HG03159 (cell line): ENCODE data around the gene LTA.
A peak's percentile ranks its signal among the peaks of the same experiment; 100 is the strongest.
"Not testable (repeated sequence)": the region's sequence is repeated elsewhere in the genome, so short reads cannot be mapped to it uniquely, and the experiment has no call there.

Source experiments
- ATAC-seq: cut with Tn5 transposase; IDR thresholded peaks from one replicate; pipeline ENCODE4 v1.9.1; 2021; ENCODE audit warnings: mild to moderate bottlenecking, moderate library complexity; ENCODE audit not compliant: unreplicated experiment

Gene LTA

GRCh38 chr6:31541658-31542521 is 30.2 kb upstream of the LTA start, which contains the start of gene DDX39B:
DDX39B (minus strand) TSS chr6:31542003; CDS start chr6:31540532, 1,471 bp downstream.
- ATAC-seq: peak; percentile 52

DNA sequence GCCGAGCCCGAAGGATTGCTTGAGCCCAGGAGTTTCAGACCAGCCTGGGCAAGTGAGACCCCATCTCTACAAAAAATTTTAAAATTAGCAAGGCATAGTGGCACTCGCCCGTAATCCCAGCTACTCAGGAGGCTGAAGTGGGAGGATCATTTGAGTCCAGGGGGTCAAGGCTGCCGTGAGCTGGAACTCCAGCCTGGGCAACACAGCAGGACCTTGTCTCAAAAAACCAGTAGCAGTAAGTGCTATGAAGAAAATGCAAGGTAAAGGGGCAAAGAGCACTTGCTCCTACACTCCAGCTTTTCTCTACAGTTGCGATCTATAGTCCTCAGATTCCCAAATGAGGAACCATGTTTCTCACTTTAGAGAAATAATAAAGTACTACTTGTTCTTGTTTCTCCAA is 28.4 kb upstream of the LTA start:
- no peak for ATAC-seq

- no peak for ATAC-seq
These were observed 27.4 kb upstream of the LTA start for GRCh38 chr6:31544676-31545075.

GRCh38 chr6:31545291-31545690 is 26.8 kb upstream of the LTA start:
- no peak for ATAC-seq

GRCh38 chr6:31546339-31546957 is 25.6 kb upstream of the LTA start, which contains the start of gene ATP6V1G2:
ATP6V1G2 (minus strand) TSS chr6:31546608; CDS start chr6:31546559, 49 bp downstream.
- peak; percentile 52 for ATAC-seq

DNA sequence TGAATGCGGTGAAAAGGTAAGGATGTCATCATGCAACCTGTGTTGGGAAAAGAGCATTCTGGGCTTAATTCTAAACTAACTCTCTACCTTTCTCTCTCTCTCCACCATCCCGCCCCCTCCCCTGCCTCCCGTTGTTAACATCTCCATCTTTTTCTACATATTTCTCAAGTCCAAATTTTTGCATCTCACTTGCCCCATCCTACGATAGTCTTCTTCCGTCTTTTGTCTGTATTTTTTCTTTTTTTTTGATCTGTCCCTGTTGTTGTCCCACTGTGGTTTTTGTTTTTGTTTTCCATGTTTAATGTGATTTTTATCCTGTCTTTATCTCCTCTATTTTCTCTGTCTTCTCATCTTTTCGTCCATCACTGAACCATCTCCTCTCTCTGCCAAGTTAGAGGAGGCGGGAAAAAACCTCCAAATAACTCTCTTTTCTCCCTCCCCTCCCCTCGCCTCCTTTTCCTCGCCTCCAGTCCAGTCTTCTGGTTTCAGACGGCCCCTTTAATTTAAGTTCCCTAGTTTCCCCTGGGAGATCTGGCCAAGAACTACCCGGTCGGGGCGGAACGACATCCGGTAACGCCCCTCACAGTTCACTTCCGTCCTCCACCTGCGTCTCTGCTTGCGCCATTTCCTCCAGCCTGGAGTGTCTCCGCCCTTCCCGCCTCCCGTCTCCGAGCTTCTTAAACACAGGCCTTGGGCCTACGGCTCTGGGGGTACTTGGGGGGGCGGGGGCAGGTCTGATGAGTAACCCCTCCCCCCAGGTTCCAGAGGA is 24.9 kb upstream of the LTA start, which contains the start of gene NFKBIL1:
NFKBIL1 (plus strand) TSS at position 651 of the 769 bp plus-strand sequence; CDS start at position 738, 87 bp downstream.
- peak; percentile 60 for ATAC-seq

GRCh38 chr6:31547727-31548543 is 24.2 kb upstream of the LTA start:
- ATAC-seq: no peak

GRCh38 chr6:31548544-31548873 is 23.6 kb upstream of the LTA start:
- no peak for ATAC-seq

GRCh38 chr6:31551371-31551770 is 20.7 kb upstream of the LTA start:
- not testable (repeated sequence) for ATAC-seq

DNA sequence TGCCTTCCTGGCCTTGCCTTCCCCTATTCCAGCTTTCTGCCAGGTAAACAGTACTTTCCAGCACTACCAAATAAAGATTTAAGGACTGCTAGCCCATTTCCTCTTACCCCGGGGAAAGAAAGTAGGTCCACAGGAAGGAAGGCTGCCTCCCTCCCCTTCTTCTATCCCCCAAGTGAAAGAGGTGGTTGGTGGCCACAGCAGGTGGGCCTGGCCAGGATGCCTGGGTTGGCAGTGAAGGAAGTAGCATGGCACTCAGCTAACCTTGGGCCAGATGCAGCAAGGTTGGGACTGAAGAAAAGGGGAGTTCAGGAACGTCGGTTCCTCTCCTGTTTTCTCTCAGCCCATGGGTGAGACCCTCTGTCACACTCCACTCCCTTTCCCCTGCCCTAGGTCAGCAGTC is 15.8 kb upstream of the LTA start:
- no peak for ATAC-seq

GRCh38 chr6:31557443-31558317 is 14.4 kb upstream of the LTA start:
- no peak for ATAC-seq

DNA sequence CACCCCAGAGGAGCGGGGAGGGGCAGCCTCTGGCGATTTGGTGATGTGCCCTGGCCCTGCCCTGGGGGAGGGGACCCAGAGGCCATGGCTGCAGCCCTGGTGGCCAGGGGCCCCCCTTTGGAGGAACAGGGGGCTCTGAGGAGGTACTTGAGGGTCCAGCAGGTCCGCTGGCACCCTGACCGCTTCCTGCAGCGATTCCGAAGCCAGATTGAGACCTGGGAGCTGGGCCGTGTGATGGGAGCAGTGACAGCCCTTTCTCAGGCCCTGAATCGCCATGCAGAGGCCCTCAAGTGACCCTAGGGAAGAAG is 13.8 kb upstream of the LTA start:
- no peak for ATAC-seq

DNA sequence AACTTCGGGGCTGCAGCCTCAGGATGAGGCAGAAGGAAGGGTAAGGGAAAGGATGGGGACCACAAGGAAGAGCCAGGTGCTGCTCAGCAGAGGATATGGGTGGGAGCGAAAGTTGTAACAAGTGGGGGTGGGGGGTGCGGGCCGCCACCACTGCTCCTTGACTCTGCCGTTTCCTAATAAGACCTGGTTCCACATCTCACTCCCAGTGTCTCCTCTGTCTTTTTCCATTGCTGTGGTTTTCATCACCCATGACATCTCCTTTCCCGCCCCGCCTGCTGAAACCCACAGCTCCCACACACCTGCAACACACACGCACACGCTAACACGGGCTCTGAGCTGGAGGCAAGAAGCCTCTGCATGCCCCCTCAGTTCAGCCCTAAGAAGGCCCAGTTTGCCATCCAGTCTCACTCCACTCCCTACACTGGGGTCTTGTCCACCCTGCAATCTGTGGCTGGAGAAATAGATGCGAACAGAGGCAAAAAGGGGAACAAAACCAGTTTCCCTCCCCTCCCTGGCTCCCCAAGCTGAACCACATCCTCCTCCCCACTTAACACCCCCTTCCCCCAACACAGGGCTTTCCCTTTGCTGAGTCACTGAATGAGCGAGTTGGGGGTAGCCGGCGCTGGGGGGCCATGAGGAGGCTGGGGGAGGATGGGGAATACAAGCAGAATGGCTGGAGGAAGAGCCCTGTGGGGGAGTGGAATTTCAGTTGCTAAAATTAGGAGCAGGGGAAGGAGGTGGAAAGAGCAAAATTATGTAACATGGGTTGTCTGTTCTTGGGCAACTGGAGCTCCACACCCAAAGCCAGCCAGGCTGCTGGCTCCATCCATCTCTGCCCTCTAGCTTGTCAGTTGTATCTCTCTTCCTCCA is 13.2 kb upstream of the LTA start:
- ATAC-seq: no peak

GRCh38 chr6:31559606-31559957 is 12.5 kb upstream of the LTA start:
- no peak for ATAC-seq

DNA sequence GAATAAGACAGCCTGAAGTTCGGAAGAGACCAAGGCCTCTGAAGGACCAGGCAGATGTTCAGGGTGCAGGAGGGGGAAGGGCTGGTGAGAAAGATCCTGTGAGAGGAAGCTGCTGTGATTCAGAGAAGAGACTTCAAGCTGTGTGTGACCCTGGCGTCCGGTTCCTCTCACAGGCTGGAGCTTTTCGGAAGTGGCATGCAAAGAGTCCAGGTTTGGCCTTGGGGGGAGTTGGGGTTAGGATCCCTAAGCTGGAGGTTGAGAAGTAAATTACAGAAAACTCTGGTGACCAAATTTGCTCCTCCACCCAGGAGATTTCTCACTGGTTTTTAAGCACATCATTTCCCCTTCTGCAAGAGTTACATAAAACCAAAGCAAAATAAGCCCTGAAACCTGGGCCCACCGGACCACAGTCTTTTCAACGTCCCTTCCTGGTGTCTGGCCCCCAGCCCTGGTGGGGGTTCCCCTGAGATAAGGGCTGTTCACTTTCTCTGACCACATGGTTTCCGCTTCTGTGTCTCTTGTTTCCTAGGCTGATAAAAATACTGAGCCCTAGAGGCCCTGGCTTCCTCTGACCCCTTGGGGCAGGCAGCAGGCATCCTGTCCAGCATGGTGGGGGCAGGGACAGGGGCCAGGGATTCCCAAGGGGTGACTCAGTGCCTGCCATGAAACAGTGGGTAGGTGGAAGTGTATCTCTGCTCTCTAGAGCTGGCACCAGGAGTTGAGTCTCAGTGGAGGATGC is 12.0 kb upstream of the LTA start:
- peak; percentile 67 for ATAC-seq

- no peak for ATAC-seq
These were observed 11.4 kb upstream of the LTA start for GRCh38 chr6:31560697-31561058.

DNA sequence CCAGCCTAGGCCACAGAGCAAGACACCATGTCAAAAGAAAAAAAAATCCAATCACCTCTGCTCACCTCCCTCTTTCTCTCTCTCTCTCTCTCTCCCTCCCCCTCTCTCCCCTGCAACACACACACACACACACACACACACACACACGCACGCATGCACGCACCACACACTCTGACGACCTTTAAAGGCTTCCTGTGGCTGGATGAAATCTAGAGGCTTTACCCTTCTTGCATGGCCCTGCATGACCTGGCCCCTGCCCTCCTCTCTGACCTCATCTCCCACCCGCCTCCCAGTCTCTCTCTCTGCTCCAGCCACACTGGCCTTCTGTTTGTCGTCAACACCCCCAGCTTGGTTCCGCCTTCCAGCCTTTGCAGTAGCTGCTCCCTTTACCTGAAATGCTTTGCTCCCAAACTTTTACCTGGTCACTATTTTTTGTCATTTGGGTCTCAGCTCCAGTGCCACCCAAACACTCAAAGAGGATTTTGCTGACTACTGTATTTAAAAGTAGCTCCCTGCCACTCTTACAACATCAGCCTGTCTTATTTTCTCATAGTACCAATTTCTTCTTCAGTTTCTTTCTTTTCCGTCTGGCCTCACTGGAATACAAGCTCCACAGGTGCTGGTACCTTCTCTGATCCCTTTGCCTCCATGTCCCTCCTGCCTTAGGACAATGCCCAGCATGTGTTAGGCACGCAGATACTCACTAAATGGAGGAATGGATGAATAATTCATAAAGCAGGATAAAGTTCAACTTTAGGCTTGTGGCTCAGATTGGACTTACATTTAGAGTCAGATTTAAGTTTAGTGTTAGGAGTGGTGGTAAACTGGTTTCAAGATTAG is 4.3 kb upstream of the LTA start:
- no peak for ATAC-seq
